ENCODE results near the gene FBXO21.
"Not testable (repeated sequence)": the region's sequence is repeated elsewhere in the genome, so short reads cannot be mapped to it uniquely, and the experiment has no call there.

FBXO21 gene

GRCh38 chr12:117202033-117202432 is 11.8 kb upstream of the FBXO21 start:
- no peak for DNase-seq (ENCODE audit: low read depth in 2 of 2)

GRCh38 chr12:117199956-117200744 is 9.9 kb upstream of the FBXO21 start:
- not testable (repeated sequence) for DNase-seq (ENCODE audit: low read depth in 2 of 2)

DNA sequence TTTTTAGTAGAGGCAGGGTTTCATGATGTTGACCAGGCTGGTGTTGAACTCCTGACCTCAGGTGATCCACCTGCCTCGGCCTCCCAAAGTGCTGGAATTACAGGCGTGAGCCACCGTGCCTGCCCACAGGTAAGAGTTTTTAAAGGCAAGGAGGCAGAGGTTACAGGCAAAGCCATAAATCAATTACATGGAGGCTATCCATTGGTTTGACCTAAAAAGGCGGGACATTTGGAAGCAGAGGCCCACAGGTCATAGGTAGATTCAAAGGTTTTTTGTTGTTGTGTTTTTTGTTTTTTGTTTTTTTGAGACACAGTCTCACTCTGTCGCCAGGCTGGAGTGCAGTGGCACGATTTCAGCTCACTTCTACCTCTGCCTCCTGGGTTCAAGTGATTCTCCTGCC is 6.1 kb upstream of the FBXO21 start:
- not testable (repeated sequence) for DNase-seq (ENCODE audit: low read depth in 2 of 2)

- DNase-seq (ENCODE audit: low read depth in 2 of 2): not testable (repeated sequence)
Observed at GRCh38 chr12:117195027-117195426, 4.8 kb upstream of the FBXO21 start.

DNA sequence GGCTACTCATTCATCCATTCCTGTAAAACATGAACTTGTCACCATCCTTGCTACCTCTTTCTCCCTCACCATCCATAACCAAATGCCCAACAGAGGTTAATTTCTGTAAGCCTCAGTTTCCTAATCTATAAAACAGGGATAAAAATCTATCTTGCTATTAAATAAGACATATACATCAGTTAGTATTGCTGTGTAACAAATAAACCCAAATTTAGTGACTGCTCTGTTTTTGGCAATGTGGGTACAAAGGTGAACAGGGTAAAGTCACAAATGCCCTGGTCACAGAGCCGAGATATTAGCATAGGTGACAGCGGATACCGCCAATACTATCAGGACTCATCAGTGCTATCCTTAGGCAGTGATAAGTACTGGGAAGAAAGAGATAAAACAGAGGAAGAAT is 3.6 kb upstream of the FBXO21 start:
- no peak for DNase-seq (ENCODE audit: low read depth in 2 of 2)

DNA sequence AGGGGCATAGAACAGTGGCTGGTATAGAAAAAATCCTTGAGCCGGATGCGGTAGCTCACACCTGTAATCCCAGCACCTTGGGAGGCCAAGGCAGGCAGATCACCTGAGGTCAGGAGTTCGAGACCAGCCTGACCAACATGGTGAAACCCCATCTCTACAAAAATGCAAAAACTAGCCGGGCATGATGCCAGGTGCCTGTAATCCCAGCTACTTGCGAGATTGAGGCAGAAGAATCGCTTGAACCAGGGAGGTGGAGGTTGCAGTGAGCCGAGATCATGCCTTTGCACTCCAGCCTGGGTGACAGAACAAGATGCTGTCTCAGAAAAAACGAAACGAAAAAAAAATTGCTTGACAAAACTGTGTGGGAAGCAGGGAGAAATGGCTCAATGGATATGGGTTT is 2.3 kb upstream of the FBXO21 start:
- not testable (repeated sequence) for DNase-seq (ENCODE audit: low read depth in 2 of 2)

GRCh38 chr12:117192057-117192456 is 1.8 kb upstream of the FBXO21 start:
- no peak for DNase-seq (ENCODE audit: low read depth in 2 of 2)

DNA sequence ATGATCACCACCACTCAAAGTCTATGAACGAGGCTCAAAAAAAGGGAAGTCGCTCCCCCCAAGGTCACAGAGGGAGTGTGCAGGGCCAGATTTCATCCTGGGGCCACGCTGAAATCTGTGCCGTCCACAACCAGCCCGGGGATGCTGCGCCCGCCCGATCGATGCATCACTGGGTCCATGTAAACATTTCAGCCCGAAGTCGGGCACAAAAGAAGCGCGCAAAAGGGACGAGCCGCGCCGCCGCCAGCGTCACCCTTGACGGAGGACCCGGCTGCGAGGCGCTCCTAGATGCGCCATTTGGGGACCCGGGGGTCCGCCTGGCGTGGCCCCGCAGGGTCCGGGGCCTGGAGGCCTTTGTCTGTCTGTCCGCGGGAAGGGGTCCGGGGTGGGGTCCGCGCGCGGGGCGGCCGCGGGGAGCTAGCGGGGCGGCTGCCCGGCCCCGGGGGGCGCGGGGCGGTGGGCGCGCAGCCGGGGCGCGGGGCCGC is 503 bp downstream of the FBXO21 start:
- peak; percentile 4 to 14 for DNase-seq (ENCODE audit: low read depth in 2 of 2)

GRCh38 chr12:117188961-117189724 is 1.1 kb downstream of the FBXO21 start:
- no peak for DNase-seq (ENCODE audit: low read depth in 2 of 2)

- DNase-seq (ENCODE audit: low read depth in 2 of 2): no peak
Observed at GRCh38 chr12:117188121-117188665, 2.1 kb downstream of the FBXO21 start.

- no peak for DNase-seq (ENCODE audit: low read depth in 2 of 2)
Observed at GRCh38 chr12:117187421-117187820, 2.8 kb downstream of the FBXO21 start.

- no peak for DNase-seq (ENCODE audit: low read depth in 2 of 2)
Observed at GRCh38 chr12:117182866-117183265, 7.4 kb downstream of the FBXO21 start.

- DNase-seq (ENCODE audit: low read depth in 2 of 2): not testable (repeated sequence)
Observed at GRCh38 chr12:117181468-117181843, 8.8 kb downstream of the FBXO21 start.

GRCh38 chr12:117180758-117181467 is 9.4 kb downstream of the FBXO21 start:
- no peak for DNase-seq (ENCODE audit: low read depth in 2 of 2)

DNA sequence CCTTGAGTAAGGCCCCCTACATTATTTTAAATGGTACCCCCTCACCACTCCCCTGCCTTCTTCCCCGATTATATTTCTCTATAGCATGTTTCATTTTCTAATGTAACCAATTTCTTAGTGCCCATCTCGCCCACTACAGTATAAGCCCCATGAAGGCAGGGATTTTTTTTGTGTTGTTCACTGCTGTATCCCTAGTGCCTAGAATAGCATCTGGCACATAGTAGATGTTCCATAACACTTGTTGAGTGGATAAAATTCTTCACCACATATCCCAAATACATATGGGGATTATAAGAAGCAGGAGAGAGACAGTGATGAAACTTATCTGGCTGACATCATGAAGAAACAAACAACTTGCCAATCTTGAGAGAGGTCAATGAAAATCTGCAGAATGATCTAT is 11.5 kb downstream of the FBXO21 start:
- DNase-seq (ENCODE audit: low read depth in 2 of 2): no peak

GRCh38 chr12:117178301-117178700 is 12.0 kb downstream of the FBXO21 start:
- DNase-seq (ENCODE audit: low read depth in 2 of 2): no peak

GRCh38 chr12:117172168-117172567 is 18.1 kb downstream of the FBXO21 start:
- no peak for DNase-seq (ENCODE audit: low read depth in 2 of 2)

- DNase-seq (ENCODE audit: low read depth in 2 of 2): no peak
Observed at GRCh38 chr12:117171499-117172162, 18.6 kb downstream of the FBXO21 start.

DNA sequence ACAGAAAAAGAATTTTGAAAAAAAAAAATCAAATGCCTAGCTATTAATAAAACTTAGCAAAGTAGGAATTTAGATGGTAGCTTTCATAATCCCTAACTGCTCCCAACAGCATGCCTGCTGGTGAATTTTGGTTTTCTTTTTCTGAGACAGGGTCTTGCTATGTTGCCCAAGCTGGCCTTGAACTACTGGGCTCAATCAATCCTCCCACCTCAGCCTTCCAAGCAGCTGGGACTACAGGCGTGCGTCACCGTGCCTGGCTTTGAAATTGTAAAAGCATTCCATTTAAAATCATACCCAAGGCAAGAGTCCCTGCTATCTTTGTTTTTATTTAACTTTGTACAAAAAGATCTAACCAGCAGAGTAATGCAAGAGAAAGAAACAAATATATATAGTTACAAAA is 20.7 kb downstream of the FBXO21 start:
- no peak for DNase-seq (ENCODE audit: low read depth in 2 of 2)

GRCh38 chr12:117168976-117169375 is 21.3 kb downstream of the FBXO21 start:
- no peak for DNase-seq (ENCODE audit: low read depth in 2 of 2)

DNA sequence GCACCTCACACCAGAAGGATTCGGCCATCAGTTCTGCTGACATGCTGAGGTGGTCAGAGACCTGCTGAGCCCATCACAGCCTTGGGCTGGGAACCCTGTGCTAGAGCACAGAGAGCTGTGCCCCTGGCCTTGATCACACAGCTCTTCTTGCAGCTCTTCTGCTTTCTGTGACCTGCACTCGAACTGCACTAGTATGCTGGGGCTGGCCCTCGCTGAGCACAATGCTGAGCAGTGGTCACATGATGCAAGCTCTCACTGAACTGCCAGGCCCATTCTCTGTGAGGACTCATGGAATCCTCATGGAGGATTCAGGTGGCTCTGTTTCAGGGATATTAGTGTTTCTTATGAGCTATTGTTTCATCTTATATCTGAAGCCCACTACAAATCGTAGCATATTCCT is 22.5 kb downstream of the FBXO21 start:
- no peak for DNase-seq (ENCODE audit: low read depth in 2 of 2)

DNA sequence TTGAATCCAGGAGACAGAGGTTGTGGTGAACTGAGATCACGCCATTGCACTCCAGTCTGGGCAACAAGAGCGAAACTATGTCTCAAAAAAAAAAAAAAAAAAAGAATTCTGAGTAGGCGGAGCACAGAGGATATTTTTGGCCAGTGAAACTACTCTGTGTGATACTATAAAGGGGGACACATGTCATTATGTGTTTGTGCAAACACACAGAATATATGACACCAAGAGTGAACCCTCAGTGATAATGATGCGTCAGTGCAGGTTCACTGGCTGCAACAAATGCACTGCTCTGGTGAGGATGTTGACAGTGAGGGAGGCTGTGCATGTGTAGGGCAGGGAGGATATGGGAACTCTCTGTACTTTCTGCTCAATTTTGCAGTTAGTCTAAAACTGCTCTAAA is 24.2 kb downstream of the FBXO21 start:
- no peak for DNase-seq (ENCODE audit: low read depth in 2 of 2)
